Peyer's patch (tissue), 4 donors: ENCODE measurements around the gene PEF1. TPM values are rescaled to one million over a fixed set of nuclear protein-coding genes. Genes with fewer than 3 reads are reported as not detected.

Experiments used
- DNase-seq, 3 donors: peaks; one replicate each; pipeline ENCODE4 v3.0.0-alpha.2; 2017 to 2019
- H3K27ac ChIP-seq, 4 donors: fragments of 200-600 bp; sonication (generic); one replicate each; pipeline ENCODE4 v1.5.1; 2016 to 2019
- H3K27me3 ChIP-seq, 2 donors: fragments of 200-600 bp; sonication (generic); one replicate each; pipeline ENCODE4 v1.5.1; 2019
- H3K36me3 ChIP-seq, 3 donors: fragments of 200-600 bp; sonication (generic); one replicate each; pipeline ENCODE4 v1.5.1; 2016 to 2019
- H3K4me1 ChIP-seq, 4 donors: fragments of 200-600 bp; sonication (generic); one replicate each; pipeline ENCODE4 v1.5.1; 2016 to 2019
- H3K4me3 ChIP-seq, 4 donors: fragments of 200-600 bp; sonication (generic); 1 replicate in 3 of 4; 2 replicates in 1 of 4; pipeline ENCODE4 v1.5.1; 2016 to 2019; ENCODE audit warnings: mild to moderate bottlenecking in 1 of 4
- H3K9me3 ChIP-seq, 4 donors: fragments of 200-600 bp; sonication (generic); one replicate each; pipeline ENCODE4 v1.5.1; 2016 to 2019; ENCODE audit warnings: mild to moderate bottlenecking in 1 of 4
- CTCF ChIP-seq, 6 experiments: fragments of 450-650 bp in 4 of 6; fragments of 200-600 bp in 2 of 6; sonication (generic) in 1 of 6; IDR thresholded peaks; one replicate each; pipeline ENCODE4 v1.5.1; 2017 to 2019; ENCODE audit warnings: antibody characterized with exemption in 6 of 6, mild to moderate bottlenecking in 3 of 6, moderate library complexity in 1 of 6
- POLR2A ChIP-seq, 2 donors: fragments of 450-650 bp; IDR thresholded peaks; one replicate each; pipeline ENCODE4 v1.5.1; 2017; ENCODE audit warnings: antibody characterized with exemption in 2 of 2, mild to moderate bottlenecking in 2 of 2, moderate library complexity in 2 of 2
- total RNA-seq, 4 donors: library from RNA; depleted of rRNA; stranded (reverse); fragments of >200 nt; gene quantifications; one replicate each; pipeline ENCODE4 v1.1.0, GENCODE V29; 2016

PEF1 gene
- total RNA-seq, 4 donors from 2014 or later, result 49.5 to 116 (median 59.8) TPM

GRCh38 chr1:31654474-31654776 is 9.7 kb upstream of the PEF1 start:
- Histone ChIP-seq H3K4me3 (no peak overlapping the region), H3K36me3 (no peaks in the 10 kb centered on the region), H3K27ac (no peak overlapping the region), H3K27me3 (no peaks in the 10 kb centered on the region), H3K9me3 (no peaks in the 10 kb centered on the region), H3K4me1 (peaks cover 0 to 5% (median 0%) of the 10 kb centered on the region in 4 donors)
- no peak for DNase-seq
- TF ChIP-seq CTCF (IDR thresholded peaks at IDR 0.05) (no peak), POLR2A (IDR thresholded peaks at IDR 0.05) (no peak)

- H3K27ac ChIP-seq, result no peak overlapping the region
- TF ChIP-seq POLR2A (IDR thresholded peaks at IDR 0.05), result no peak
- TF ChIP-seq CTCF (IDR thresholded peaks at IDR 0.05), result no peak
- peaks cover 0 to 5% (median 0%) of the 10 kb centered on the region in 4 donors for H3K4me1 ChIP-seq
- H3K36me3 ChIP-seq, result no peaks in the 10 kb centered on the region
- no peak overlapping the region for H3K4me3 ChIP-seq
- no peak for DNase-seq
- H3K27me3 ChIP-seq, result no peaks in the 10 kb centered on the region
- no peaks in the 10 kb centered on the region for H3K9me3 ChIP-seq
Measured at GRCh38 chr1:31653717-31654473, 9.2 kb upstream of the PEF1 start.

- H3K36me3 ChIP-seq, result no peaks in the 10 kb centered on the region
- H3K9me3 ChIP-seq, result no peaks in the 10 kb centered on the region
- H3K4me3 ChIP-seq, result no peak overlapping the region
- H3K4me1 ChIP-seq, result peaks cover 0 to 5% (median 0%) of the 10 kb centered on the region in 4 donors
- TF ChIP-seq POLR2A (IDR thresholded peaks at IDR 0.05), result no peak
- TF ChIP-seq CTCF (IDR thresholded peaks at IDR 0.05), result no peak
- H3K27me3 ChIP-seq, result no peaks in the 10 kb centered on the region
- DNase-seq, result no peak
- no peak overlapping the region for H3K27ac ChIP-seq
Measured at GRCh38 chr1:31652891-31653499, 8.3 kb upstream of the PEF1 start.

GRCh38 chr1:31651766-31652165 is 7.1 kb upstream of the PEF1 start:
- no peaks in the 10 kb centered on the region for H3K9me3 ChIP-seq
- no peaks in the 10 kb centered on the region for H3K36me3 ChIP-seq
- H3K27ac ChIP-seq, result no peak overlapping the region
- no peak for DNase-seq
- no peak overlapping the region for H3K4me3 ChIP-seq
- no peak for TF ChIP-seq POLR2A (IDR thresholded peaks at IDR 0.05)
- H3K4me1 ChIP-seq, result peaks cover 0 to 5% (median 0%) of the 10 kb centered on the region in 4 donors
- no peaks in the 10 kb centered on the region for H3K27me3 ChIP-seq

- Histone ChIP-seq H3K9me3 (no peaks in the 10 kb centered on the region), H3K27me3 (no peaks in the 10 kb centered on the region), H3K4me3 (no peak overlapping the region), H3K27ac (no peak overlapping the region), H3K4me1 (peaks cover 0 to 5% (median 0%) of the 10 kb centered on the region in 4 donors), H3K36me3 (no peaks in the 10 kb centered on the region)
- no peak for DNase-seq
- TF ChIP-seq POLR2A (IDR thresholded peaks at IDR 0.05), result no peak
- TF ChIP-seq CTCF (IDR thresholded peaks at IDR 0.05), result no peak
Measured at GRCh38 chr1:31651089-31651420, 6.4 kb upstream of the PEF1 start.

- TF ChIP-seq CTCF (IDR thresholded peaks at IDR 0.05), result no peak
- no peaks in the 10 kb centered on the region for H3K27me3 ChIP-seq
- H3K4me3 ChIP-seq, result no peak overlapping the region
- peaks cover 0 to 9% (median 0%) of the 10 kb centered on the region in 4 donors for H3K4me1 ChIP-seq
- DNase-seq, result no peak
- no peaks in the 10 kb centered on the region for H3K36me3 ChIP-seq
- no peak overlapping the region for H3K27ac ChIP-seq
- H3K9me3 ChIP-seq, result no peaks in the 10 kb centered on the region
Measured at GRCh38 chr1:31650161-31651088, 5.7 kb upstream of the PEF1 start.
